PC-9 (cell line): Measurements from ENCODE around the gene MED13L.

ENCODE experiments used
- EZH2 ChIP-seq: fragments of 200-600 bp; sonication (generic); IDR thresholded peaks from 2 replicates; pipeline ENCODE4 v1.8.0; 2017; ENCODE audit warnings: antibody characterized with exemption, low read depth
- TF ChIP-seq, protein P1 (sequence below): fragments of 200-600 bp; sonication (generic); conservative IDR thresholded peaks from 2 replicates; pipeline ENCODE4 v1.6.1; 2017; ENCODE audit warnings: mixed run types, antibody characterized with exemption, mild to moderate bottlenecking, moderate library complexity

GRCh38 chr12:115916910-115917668 lies 360.4 kb downstream of the MED13L start:
- TF ChIP-seq, protein P1, sequence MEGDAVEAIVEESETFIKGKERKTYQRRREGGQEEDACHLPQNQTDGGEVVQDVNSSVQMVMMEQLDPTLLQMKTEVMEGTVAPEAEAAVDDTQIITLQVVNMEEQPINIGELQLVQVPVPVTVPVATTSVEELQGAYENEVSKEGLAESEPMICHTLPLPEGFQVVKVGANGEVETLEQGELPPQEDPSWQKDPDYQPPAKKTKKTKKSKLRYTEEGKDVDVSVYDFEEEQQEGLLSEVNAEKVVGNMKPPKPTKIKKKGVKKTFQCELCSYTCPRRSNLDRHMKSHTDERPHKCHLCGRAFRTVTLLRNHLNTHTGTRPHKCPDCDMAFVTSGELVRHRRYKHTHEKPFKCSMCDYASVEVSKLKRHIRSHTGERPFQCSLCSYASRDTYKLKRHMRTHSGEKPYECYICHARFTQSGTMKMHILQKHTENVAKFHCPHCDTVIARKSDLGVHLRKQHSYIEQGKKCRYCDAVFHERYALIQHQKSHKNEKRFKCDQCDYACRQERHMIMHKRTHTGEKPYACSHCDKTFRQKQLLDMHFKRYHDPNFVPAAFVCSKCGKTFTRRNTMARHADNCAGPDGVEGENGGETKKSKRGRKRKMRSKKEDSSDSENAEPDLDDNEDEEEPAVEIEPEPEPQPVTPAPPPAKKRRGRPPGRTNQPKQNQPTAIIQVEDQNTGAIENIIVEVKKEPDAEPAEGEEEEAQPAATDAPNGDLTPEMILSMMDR: peak; percentile 92
- TF ChIP-seq EZH2: no peak
